NT2/D1 (cell line): ENCODE measurements around the gene PRDM15.

ENCODE experiments used
- SUZ12 ChIP-seq: IDR thresholded peaks from 2 replicates; pipeline ENCODE4 v1.6.1; 2011; ENCODE audit not compliant: insufficient read length, insufficient read depth; ENCODE audit errors: extremely low read depth
- YY1 ChIP-seq: IDR thresholded peaks from 2 replicates; pipeline ENCODE4 v1.6.1; 2011; ENCODE audit not compliant: insufficient read length, insufficient read depth
- ZNF274 ChIP-seq: IDR thresholded peaks from 2 replicates; pipeline ENCODE4 v1.6.1; 2011; ENCODE audit warnings: mild to moderate bottlenecking, low read depth, low read length

GRCh38 chr21:41823166-41823565, 56.0 kb downstream of the PRDM15 start:
- no peak for TF ChIP-seq ZNF274
- no peak for TF ChIP-seq YY1
- no peak for TF ChIP-seq SUZ12
